Measurements from ENCODE around the gene MCOLN2.

DNA sequence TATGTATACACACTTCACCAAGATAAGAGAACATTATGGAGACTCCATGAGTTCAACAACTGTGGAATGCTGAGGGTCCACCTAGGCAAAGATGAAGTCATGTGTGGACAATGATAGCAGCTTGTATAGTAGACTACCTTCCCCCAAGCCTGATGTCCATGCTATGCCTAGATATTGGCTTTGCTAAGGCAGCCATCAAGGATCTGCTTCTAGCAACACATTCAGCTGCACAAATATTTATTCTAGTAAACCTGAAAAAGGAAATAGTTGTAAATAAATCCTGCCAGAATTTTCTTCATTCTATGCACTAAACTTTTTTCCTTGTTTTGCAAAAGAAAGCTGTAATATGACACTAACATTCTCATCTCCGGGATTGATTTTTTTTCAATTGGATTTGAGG lies 96.9 kb downstream of the MCOLN2 start:
- TF ChIP-seq, protein P1, sequence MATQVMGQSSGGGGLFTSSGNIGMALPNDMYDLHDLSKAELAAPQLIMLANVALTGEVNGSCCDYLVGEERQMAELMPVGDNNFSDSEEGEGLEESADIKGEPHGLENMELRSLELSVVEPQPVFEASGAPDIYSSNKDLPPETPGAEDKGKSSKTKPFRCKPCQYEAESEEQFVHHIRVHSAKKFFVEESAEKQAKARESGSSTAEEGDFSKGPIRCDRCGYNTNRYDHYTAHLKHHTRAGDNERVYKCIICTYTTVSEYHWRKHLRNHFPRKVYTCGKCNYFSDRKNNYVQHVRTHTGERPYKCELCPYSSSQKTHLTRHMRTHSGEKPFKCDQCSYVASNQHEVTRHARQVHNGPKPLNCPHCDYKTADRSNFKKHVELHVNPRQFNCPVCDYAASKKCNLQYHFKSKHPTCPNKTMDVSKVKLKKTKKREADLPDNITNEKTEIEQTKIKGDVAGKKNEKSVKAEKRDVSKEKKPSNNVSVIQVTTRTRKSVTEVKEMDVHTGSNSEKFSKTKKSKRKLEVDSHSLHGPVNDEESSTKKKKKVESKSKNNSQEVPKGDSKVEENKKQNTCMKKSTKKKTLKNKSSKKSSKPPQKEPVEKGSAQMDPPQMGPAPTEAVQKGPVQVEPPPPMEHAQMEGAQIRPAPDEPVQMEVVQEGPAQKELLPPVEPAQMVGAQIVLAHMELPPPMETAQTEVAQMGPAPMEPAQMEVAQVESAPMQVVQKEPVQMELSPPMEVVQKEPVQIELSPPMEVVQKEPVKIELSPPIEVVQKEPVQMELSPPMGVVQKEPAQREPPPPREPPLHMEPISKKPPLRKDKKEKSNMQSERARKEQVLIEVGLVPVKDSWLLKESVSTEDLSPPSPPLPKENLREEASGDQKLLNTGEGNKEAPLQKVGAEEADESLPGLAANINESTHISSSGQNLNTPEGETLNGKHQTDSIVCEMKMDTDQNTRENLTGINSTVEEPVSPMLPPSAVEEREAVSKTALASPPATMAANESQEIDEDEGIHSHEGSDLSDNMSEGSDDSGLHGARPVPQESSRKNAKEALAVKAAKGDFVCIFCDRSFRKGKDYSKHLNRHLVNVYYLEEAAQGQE (IDR thresholded peaks at IDR 0.05; ENCODE audit: insufficient read depth in 1 of 2, low read depth in 2 of 2, low read length in 1 of 2), result no peak
- no peak for TF ChIP-seq POLR2AphosphoS5 (IDR thresholded peaks at IDR 0.05; ENCODE audit: low read depth, low read length)
